Measurements from ENCODE around the gene SLC25A53.
"Not testable (repeated sequence)": the region's sequence is repeated elsewhere in the genome, so short reads cannot be mapped to it uniquely, and the experiment has no call there.

Gene SLC25A53

GRCh38 chrX:104130808-104131207 is 26.0 kb downstream of the SLC25A53 start:
- DNase-seq: no peak

- DNase-seq: no peak
Observed at GRCh38 chrX:104126856-104127255, 30.0 kb downstream of the SLC25A53 start.

DNA sequence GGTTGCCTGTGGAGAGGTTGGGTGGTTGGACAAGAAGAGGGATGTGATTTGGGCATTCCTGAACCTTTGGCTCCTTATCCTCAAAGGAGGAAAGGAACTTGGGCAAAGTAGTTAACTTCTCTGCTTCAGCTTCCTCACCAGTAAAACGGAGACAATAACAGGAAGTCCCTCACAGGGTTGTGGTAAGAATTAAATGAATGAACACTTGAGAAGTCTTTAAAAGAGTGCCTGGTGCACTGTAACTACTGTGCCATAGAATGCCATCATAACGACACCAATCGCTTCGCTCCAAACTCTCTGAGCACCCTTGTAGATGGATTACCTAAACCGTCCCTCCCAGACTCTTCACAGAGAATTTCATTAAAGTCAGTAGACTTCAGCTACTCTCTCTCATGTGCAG is 34.0 kb downstream of the SLC25A53 start:
- no peak for DNase-seq

GRCh38 chrX:104118765-104119164 is 38.0 kb downstream of the SLC25A53 start:
- DNase-seq: no peak

GRCh38 chrX:104117759-104118158 is 39.0 kb downstream of the SLC25A53 start:
- DNase-seq: no peak

DNA sequence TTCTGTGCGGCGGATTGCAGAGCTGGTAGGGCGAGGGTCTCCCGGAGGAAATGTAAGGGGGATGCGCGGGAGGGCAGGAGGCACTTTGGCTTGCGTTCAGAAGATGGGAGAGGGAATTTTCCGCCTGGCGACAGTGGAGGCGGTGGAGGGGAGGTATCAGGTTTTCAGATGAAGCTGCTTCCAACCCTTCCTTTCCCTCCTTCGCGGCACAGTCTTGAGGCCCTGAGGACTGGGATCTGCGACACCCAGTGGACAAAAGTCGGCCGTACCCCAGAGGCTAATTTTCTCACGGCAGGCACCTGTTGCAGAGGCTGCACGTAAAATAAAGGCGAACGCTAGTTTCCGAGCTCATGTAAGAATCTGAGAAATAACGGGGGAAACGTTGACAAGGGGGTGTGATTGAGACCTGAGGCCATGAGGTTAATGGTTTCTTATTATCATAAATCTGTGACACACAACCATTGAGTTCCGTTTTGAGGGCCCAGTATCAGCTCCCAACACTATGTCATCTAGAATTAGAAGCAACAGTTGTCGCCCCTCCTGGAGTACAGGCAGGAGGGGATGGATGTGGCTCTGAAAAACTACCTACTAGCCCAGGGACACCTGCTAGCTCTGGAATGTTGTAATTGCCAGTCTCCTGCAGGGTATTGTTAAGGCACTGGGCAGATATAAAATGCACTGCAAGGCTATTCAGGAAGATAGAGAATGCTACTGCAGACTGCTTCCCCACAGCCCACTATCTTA is 43.4 kb downstream of the SLC25A53 start:
- peak; percentile 53 for DNase-seq

- peak; percentile 24 for DNase-seq
Observed at GRCh38 chrX:104112326-104112951, 44.4 kb downstream of the SLC25A53 start, which contains the start of gene ZCCHC18. Gene ZCCHC18, plus strand, starts transcription at chrX:104112523. Its CDS starts 1,589 bp downstream, at chrX:104114112.

- DNase-seq: not testable (repeated sequence)
Observed at GRCh38 chrX:104110491-104111240, 46.1 kb downstream of the SLC25A53 start.

DNA sequence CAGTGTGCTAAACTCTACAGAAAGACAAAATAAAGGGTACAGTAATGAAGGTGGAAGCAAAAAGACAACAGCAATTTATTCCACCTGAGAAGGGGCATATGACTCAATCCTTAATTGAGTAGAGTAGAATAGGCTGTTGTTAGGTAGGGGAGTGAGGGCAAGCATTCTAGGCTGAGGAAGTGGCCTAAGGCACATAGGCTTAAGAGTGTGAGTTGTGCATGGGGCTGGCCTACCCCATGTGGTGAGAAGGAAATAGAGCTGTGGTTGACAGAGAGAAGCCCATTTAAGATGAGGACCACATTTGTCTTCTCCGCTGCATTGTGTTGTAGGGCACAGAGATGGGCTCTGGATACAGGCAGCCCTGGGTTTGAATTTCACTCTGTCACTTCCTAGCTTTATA is 47.9 kb downstream of the SLC25A53 start:
- no peak for DNase-seq

DNA sequence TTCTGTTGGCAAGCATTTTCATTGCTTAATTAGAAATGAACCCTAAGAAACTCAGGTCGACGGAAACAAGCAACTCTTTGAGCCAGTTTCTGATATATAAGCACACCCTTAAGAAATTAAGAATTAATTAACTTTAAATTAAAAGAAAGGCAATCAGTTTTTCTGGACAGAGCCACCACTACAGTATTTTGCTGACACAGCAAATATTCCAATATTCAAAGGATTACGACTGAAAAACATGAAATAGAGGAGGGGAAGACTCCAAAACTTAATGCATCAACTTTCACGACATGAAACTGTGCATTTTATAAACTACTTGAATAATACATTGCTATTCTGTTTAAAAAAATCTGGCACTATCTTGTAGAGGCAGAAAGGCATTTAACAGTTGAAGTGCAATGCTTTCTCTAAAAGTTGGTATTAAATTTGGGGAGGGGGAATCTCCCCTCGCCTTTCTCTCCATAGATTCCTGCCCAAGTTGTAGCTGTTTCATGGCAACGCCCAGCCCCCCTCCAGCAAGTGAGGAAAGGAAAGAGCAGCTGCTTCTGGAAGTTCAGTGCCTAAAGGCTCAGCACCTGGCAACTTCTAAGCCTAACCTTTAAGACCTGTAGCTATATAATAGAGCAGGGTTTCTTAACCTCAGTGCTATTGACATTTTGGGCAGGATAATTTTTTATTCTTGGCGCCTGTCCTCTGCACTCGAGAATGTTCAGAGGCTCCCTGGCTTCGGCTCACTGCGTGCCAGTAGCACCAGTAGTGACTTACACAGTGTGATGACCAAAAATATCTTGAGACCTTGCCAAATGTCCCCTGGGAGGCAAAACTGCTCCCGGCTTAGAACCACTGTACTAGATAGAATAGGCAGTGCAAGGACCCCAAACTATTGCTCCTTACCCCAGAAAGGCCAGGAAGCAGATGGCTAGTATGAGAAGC is 51.2 kb downstream of the SLC25A53 start:
- no peak for DNase-seq

- DNase-seq: no peak
Observed at GRCh38 chrX:104104676-104105075, 52.1 kb downstream of the SLC25A53 start.

DNA sequence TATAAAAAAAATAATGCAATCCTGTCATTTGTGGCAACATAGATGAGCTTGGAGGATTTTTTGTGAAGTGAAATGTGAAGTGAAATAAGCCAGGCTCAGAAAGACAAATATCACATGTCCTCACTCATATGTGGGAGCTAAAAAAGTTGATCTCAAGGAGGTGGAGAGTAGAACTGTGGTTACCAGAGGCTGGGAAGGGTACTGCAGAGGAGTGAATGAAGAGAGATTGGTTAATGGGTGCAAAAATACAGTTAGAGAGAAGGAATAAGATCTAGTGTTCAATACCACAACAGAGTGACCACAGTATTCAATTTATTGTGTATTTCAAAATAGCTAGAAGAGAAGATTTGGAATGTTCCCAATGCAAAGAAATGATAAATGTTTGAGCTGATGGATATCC is 57.9 kb downstream of the SLC25A53 start:
- DNase-seq: no peak

GRCh38 chrX:104098151-104098808 is 58.5 kb downstream of the SLC25A53 start:
- DNase-seq: peak; percentile 25

GRCh38 chrX:104085919-104086318 is 70.9 kb downstream of the SLC25A53 start:
- DNase-seq: no peak

- DNase-seq: no peak
Observed at GRCh38 chrX:104085477-104085876, 71.3 kb downstream of the SLC25A53 start.

- no peak for DNase-seq
Observed at GRCh38 chrX:104084534-104085277, 72.1 kb downstream of the SLC25A53 start.

DNA sequence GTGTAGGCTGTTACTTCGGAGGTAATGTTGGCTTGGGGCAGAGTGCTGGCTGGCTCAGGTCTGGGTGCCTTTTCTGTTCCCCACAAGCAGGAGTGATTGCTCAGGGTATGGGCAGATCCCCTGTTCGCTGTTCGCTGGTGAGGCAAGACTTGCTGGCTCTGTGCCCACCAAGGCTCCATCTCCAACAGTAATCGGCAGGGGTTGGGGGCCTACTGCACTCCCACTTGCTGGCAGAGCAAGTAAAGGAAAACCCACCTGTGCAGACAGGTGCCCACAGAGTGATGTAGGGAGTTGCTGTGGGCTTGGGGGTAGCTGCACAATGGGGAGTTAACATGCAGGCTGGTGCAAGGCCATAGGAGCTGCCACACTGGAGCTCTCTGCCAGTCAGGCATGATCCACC is 72.7 kb downstream of the SLC25A53 start:
- DNase-seq: no peak

DNA sequence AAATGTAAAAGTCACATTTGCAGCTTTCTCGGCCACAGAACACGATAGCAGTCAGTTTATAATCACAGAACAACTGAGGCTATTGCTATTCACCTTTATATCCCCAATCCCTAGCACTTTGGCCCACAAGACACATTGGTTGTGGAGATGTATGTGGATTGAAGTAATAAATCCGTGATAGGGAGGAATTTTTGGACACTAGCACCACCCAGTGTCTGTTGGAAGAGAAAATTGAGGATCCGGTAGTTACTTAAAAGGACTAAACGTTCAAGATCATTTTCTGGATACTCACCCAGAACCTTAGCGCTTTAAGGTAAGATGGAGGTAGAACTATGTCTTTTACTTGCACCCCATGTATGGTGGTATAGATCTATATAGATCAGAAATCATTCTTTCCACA is 79.0 kb downstream of the SLC25A53 start:
- not testable (repeated sequence) for DNase-seq

GRCh38 chrX:104075778-104076445 is 80.9 kb downstream of the SLC25A53 start, which contains the start of gene TMSB15C:
Gene TMSB15C, minus strand, starts transcription at chrX:104076236.
- DNase-seq: not testable (repeated sequence)

DNA sequence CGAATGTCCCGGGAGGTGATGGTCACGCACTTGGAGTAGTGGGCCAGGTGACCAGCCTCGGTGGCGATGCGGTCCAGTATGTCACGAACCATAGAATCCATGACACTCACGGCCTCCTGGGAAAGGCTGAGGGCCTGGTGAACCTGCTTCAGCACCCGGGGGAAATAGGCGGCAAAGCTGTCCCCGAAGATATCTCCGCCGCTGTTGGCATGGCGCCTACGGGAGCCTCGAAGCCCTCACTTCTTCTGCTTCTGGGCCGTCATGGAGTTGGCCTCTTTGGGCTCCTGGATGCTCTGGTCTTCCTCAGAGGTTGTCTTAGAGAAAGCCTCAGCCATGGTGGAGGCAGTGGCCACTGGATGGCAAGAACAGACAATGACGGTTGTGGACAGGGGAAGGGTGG is 94.2 kb downstream of the SLC25A53 start:
- DNase-seq: not testable (repeated sequence)

DNA sequence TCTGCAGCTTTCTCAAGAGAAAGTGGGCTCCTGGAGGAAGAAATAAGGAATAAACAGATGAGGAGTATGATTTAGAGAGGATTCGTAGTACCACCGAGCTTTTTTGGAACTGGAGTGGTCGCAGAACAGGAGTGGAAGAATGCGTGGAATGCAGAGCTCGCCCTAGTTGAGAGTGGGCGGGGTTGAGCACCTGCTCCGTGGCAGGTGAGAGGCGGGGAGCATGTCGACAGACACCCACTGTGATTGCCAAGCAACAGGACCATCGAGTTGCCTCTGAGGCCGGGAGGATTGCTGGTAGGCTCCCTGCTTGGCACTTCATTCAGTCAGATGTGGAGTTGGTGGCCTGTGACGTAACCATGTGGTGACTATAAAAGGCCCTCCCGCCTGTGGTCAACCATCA is 101.9 kb downstream of the SLC25A53 start:
- not testable (repeated sequence) for DNase-seq

Data from activated naive CD4-positive, alpha-beta T cell treated with anti-CD3 and anti-CD28 coated beads, Interleukin-2, amount 50 U/mL, for 16 hours (primary cell).